SHP77 treated with DMSO at 0.1 percent for 48 hours (cell line): ENCODE results near the gene TFEC.
"Not testable (repeated sequence)": the region's sequence is repeated elsewhere in the genome, so short reads cannot be mapped to it uniquely, and the experiment has no call there.

Experiments
- DNase-seq: peaks from one replicate; lab custom pipeline; 2025; lab: John Stamatoyannopoulos, UW

TFEC gene

GRCh38 chr7:115988401-115988800, 42.2 kb downstream of the TFEC start:
- DNase-seq, result no peak

GRCh38 chr7:115987486-115987885, 43.1 kb downstream of the TFEC start:
- no peak for DNase-seq

GRCh38 chr7:115984105-115984504, 46.5 kb downstream of the TFEC start:
- DNase-seq, result no peak

GRCh38 chr7:115980159-115980558, 50.4 kb downstream of the TFEC start:
- no peak for DNase-seq

GRCh38 chr7:115976651-115977050, 53.9 kb downstream of the TFEC start:
- DNase-seq, result no peak

GRCh38 chr7:115975766-115976165, 54.8 kb downstream of the TFEC start:
- DNase-seq, result no peak

GRCh38 chr7:115973406-115973805, 57.2 kb downstream of the TFEC start:
- no peak for DNase-seq

GRCh38 chr7:115971506-115971905, 59.1 kb downstream of the TFEC start:
- no peak for DNase-seq

- no peak for DNase-seq
Observed at GRCh38 chr7:115968596-115968995, 62.0 kb downstream of the TFEC start.

GRCh38 chr7:115968171-115968570, 62.4 kb downstream of the TFEC start:
- DNase-seq, result no peak

GRCh38 chr7:115965796-115966475, 64.6 kb downstream of the TFEC start:
- no peak for DNase-seq

GRCh38 chr7:115965236-115965635, 65.3 kb downstream of the TFEC start:
- DNase-seq, result no peak

GRCh38 chr7:115964799-115965198, 65.8 kb downstream of the TFEC start:
- no peak for DNase-seq

GRCh38 chr7:115962340-115962739, 68.2 kb downstream of the TFEC start:
- DNase-seq, result no peak

- DNase-seq, result no peak
Observed at GRCh38 chr7:115953592-115954255, 76.8 kb downstream of the TFEC start.

- no peak for DNase-seq
Observed at GRCh38 chr7:115952832-115953231, 77.7 kb downstream of the TFEC start.

- no peak for DNase-seq
Observed at GRCh38 chr7:115951547-115951946, 79.0 kb downstream of the TFEC start.

- DNase-seq, result no peak
Observed at GRCh38 chr7:115941703-115942268, 88.8 kb downstream of the TFEC start.

GRCh38 chr7:115940460-115941060, 90.0 kb downstream of the TFEC start:
- DNase-seq, result no peak

- DNase-seq, result no peak
Observed at GRCh38 chr7:115937960-115938359, 92.6 kb downstream of the TFEC start.

- DNase-seq, result no peak
Observed at GRCh38 chr7:115933471-115933870, 97.1 kb downstream of the TFEC start.

- DNase-seq, result no peak
Observed at GRCh38 chr7:115932880-115933279, 97.7 kb downstream of the TFEC start.

- DNase-seq, result not testable (repeated sequence)
Observed at GRCh38 chr7:115930184-115930583, 100.4 kb downstream of the TFEC start.
